GM10266 (cell line): ENCODE results near the gene ZBTB46.

Source experiments
- DNase-seq: peaks from one replicate; pipeline ENCODE4 v3.0.0; 2012; ENCODE audit errors: extremely low spot score
- TF ChIP-seq, protein P1 (sequence below): IDR thresholded peaks from 2 replicates; pipeline ENCODE4 v1.5.1; 2012; ENCODE audit warnings: mild to moderate bottlenecking, low read depth; ENCODE audit not compliant: control insufficient read depth, insufficient read depth; ENCODE audit errors: missing control alignments

ZBTB46 gene

DNA sequence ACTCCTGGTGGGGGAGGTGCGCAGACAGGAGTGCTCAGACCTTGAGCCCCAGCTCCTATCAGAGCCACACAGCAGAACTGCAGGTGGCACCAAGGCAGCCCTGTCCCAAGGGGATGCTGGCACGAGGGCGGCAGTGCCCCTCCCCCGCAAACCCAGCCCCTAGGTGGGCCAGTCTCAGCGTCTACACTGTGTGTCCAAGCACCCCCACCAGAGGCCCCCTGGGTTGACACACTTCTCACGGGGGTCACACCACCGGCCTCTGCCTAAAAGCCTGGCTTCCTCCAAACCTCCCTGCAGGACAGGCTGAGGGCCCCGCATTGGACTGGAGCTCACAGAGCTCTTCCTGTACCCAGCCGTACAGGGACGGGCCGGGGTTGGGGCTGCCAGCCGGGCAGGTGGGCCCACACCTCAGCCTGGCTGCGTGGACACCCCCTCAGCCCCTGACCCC lies 83.4 kb downstream of the ZBTB46 start:
- TF ChIP-seq, protein P1, sequence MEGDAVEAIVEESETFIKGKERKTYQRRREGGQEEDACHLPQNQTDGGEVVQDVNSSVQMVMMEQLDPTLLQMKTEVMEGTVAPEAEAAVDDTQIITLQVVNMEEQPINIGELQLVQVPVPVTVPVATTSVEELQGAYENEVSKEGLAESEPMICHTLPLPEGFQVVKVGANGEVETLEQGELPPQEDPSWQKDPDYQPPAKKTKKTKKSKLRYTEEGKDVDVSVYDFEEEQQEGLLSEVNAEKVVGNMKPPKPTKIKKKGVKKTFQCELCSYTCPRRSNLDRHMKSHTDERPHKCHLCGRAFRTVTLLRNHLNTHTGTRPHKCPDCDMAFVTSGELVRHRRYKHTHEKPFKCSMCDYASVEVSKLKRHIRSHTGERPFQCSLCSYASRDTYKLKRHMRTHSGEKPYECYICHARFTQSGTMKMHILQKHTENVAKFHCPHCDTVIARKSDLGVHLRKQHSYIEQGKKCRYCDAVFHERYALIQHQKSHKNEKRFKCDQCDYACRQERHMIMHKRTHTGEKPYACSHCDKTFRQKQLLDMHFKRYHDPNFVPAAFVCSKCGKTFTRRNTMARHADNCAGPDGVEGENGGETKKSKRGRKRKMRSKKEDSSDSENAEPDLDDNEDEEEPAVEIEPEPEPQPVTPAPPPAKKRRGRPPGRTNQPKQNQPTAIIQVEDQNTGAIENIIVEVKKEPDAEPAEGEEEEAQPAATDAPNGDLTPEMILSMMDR, result no peak

GRCh38 chr20:63746751-63747315 lies 84.2 kb downstream of the ZBTB46 start:
- DNase-seq, result no peak
- TF ChIP-seq, protein P1, result no peak

More for the DNA sequence above, 83.4 kb downstream of the ZBTB46 start:
- DNase-seq, result peak; percentile 45

DNA sequence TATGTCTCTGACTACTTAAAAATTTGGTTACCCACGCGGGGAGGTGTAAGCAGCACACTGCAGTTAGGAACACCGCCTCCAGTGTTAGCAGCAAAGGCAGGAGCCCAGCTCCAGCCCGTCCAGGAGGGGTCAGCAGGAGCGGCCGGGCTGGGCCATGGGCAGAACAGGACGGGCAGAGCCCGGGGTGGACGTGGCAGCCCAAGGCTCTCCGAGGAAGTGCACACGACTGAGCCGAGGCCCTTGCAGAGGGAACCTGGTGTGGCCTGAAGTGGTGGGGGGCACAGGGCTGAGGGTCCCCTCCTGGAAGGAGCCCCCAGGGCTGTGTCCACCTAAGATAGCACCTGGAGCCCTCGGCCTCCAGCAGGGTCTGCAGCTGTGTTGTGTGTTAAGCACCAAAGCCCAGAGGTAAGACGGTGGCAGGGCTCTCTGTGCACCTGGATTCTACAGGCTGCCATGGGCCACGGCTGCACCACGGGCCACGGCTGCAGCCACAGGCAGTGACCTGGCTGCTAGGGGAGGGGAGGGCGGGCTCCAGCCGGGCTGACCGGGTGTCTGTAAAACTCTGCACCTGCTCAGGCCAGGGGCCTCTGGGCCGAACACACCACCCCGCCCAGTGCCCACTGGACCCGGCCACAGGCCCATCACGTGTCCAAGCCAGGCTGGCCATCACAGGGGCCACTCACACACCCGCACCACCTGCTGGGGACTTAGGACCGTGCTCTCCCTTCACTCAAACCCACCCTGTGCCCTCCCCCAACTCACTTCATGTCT lies 84.9 kb downstream of the ZBTB46 start:
- TF ChIP-seq, protein P1, result no peak
- DNase-seq, result no peak

DNA sequence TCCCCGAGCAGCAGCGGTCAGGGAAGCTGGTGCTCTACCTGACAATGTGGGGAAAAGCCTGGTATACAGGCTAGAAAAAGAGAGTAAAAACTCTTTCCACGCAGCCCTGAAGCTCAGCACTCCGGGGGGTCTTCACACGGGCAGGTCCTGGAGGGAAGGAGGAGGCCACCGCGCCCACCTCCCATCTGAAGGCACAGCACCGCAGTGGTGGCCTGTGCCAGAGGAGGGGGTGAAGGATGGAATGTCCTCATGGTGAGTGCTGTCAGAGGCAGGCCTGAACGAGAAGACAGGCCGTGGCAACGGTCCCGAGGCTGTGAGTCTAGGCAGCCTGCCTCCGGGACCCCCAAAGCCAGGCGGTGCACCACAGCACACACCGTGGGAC lies 85.6 kb downstream of the ZBTB46 start:
- TF ChIP-seq, protein P1, result no peak

GRCh38 chr20:63744574-63745423 lies 86.3 kb downstream of the ZBTB46 start:
- TF ChIP-seq, protein P1, result no peak
- DNase-seq, result no peak

More for the DNA sequence above, 85.6 kb downstream of the ZBTB46 start:
- DNase-seq, result no peak

- no peak for DNase-seq
- TF ChIP-seq, protein P1, result no peak
Observed at GRCh38 chr20:63744158-63744557, 86.9 kb downstream of the ZBTB46 start.
